Stimulated activated effector memory CD8-positive, alpha-beta T cell treated with anti-CD3 and anti-CD28 coated beads, Interleukin-12 subunit alpha, Interleukin-12 subunit beta, amount 100 ng/mL, for 72 hours (primary cell): Measurements from ENCODE around the gene PKN3.
"Not testable (repeated sequence)": the region's sequence is repeated elsewhere in the genome, so short reads cannot be mapped to it uniquely, and the experiment has no call there.

ENCODE experiments used
- ATAC-seq: fragments of 150-1000 bp; cut with Tn5 transposase; 2 replicates; pipeline ENCODE4 v1.10.0; 2021
- DNase-seq, 2 donors: peaks; one replicate each; pipeline ENCODE4 v3.0.0; 2021 to 2022; ENCODE audit warnings: low spot score in 2 of 2
- H3K27ac Mint-ChIP-seq: one replicate; pipeline ENCODE4 v1.8.0; 2022; ENCODE audit warnings: mild to moderate bottlenecking, mixed read lengths
- H3K36me3 Mint-ChIP-seq: one replicate; pipeline ENCODE4 v1.8.0; 2022; ENCODE audit warnings: mild to moderate bottlenecking, mixed read lengths
- H3K4me1 Mint-ChIP-seq: one replicate; pipeline ENCODE4 v1.8.0; 2022; ENCODE audit warnings: mixed read lengths
- H3K4me3 Mint-ChIP-seq: one replicate; pipeline ENCODE4 v1.8.0; 2022; ENCODE audit warnings: mild to moderate bottlenecking, mixed read lengths
- H3K9me3 Mint-ChIP-seq: one replicate; pipeline ENCODE4 v1.8.0; 2022; ENCODE audit warnings: mixed read lengths

Gene PKN3

GRCh38 chr9:128702445-128702948 lies at the start of gene PKN3:
Gene PKN3, plus strand, starts transcription at chr9:128702503. Its CDS starts 413 bp downstream, at chr9:128702916.
- Mint-ChIP-seq H3K4me1 (peaks cover 20% of the 10 kb centered on the region), H3K9me3 (no peaks in the 10 kb centered on the region), H3K4me3 (peak within 1 kb of the TSS; percentile 74), H3K36me3 (peaks cover 13% of the 10 kb centered on the region), H3K27ac (peak within 1 kb of the TSS; percentile 81)
- DNase-seq (peak; percentile 97 to 98), ATAC-seq (peak; percentile 91)

GRCh38 chr9:128653908-128654307 lies 48.4 kb upstream of the PKN3 start:
- no peak for DNase-seq

GRCh38 chr9:128654481-128654880 lies 47.8 kb upstream of the PKN3 start:
- ATAC-seq, result no peak
- H3K36me3 Mint-ChIP-seq, result no peaks in the 10 kb centered on the region

More at GRCh38 chr9:128653908-128654307, 48.4 kb upstream of the PKN3 start:
- H3K36me3 Mint-ChIP-seq, result no peaks in the 10 kb centered on the region
- ATAC-seq, result no peak
- no peaks in the 10 kb centered on the region for H3K9me3 Mint-ChIP-seq
- no peak overlapping the region for H3K27ac Mint-ChIP-seq
- H3K4me3 Mint-ChIP-seq, result no peak overlapping the region
- no peaks in the 10 kb centered on the region for H3K4me1 Mint-ChIP-seq

GRCh38 chr9:128656416-128657343 lies 45.6 kb upstream of the PKN3 start, which contains the start of gene DYNC2I2:
Gene DYNC2I2, minus strand, starts transcription at chr9:128656847. Its CDS starts 121 bp downstream, at chr9:128656726.
- no peaks in the 10 kb centered on the region for H3K4me1 Mint-ChIP-seq

More at GRCh38 chr9:128654481-128654880, 47.8 kb upstream of the PKN3 start:
- no peaks in the 10 kb centered on the region for H3K4me1 Mint-ChIP-seq
- H3K4me3 Mint-ChIP-seq, result no peak overlapping the region
- H3K9me3 Mint-ChIP-seq, result no peaks in the 10 kb centered on the region
- no peak overlapping the region for H3K27ac Mint-ChIP-seq
- no peak for DNase-seq

GRCh38 chr9:128657344-128657704 lies 45.0 kb upstream of the PKN3 start:
- Mint-ChIP-seq H3K36me3 (no peaks in the 10 kb centered on the region), H3K9me3 (no peaks in the 10 kb centered on the region), H3K4me3 (peak overlapping the region; percentile 78), H3K4me1 (no peaks in the 10 kb centered on the region), H3K27ac (peak overlapping the region; percentile 100)
- DNase-seq (no peak), ATAC-seq (no peak)

More at GRCh38 chr9:128656416-128657343, 45.6 kb upstream of the PKN3 start, which contains the start of gene DYNC2I2:
- Mint-ChIP-seq H3K9me3 (no peaks in the 10 kb centered on the region), H3K27ac (peak within 1 kb of the TSS; percentile 100), H3K4me3 (peak within 1 kb of the TSS; percentile 78), H3K36me3 (no peaks in the 10 kb centered on the region)
- ATAC-seq (peak; percentile 99), DNase-seq (peak; percentile 96 to 97)

DNA sequence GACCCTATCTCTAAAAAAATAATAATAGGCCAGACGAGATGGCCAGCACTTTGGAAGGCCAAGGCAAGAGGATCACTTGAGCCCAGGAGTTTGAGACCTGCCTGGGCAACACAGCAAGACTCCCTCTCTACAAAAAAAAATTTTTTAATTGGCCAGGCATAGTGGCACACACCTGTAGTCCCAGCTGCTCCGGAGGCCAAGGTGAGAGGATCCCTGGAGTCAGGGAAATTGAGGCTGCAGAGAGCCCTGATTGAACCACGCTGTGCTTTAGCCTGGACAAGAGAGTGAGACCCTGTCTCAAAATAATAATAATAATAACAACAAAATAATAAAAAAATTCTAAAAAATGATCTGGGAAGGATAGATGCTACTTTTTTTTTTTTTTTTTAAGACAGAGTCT lies 44.5 kb upstream of the PKN3 start:
- Mint-ChIP-seq H3K4me1 (no peaks in the 10 kb centered on the region), H3K27ac (peak overlapping the region; percentile 100), H3K9me3 (no peaks in the 10 kb centered on the region), H3K36me3 (no peaks in the 10 kb centered on the region), H3K4me3 (peak overlapping the region; percentile 78)
- no peak for DNase-seq
- no peak for ATAC-seq

DNA sequence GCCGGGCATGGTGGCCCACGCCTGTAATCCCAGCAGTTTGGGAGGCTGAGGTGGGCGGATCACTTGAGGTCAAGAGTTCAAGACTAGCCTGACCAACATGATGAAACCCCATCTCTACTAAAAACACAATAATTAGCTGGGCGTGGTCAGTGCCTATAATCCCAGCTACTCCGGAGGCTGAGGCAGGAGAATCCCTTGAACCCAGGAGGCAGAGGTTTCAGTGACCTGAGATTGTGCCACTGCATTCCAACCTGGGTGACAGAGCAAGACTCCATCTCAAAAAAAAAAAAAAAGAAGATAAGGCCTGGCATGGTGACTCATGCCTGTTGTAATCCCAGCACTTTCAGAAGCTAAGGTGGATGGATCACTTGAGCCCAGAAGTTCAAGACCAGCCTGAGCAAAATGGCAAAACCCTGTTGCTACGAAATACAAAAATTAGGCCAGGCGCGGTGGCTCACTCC lies 35.8 kb upstream of the PKN3 start:
- H3K4me1 Mint-ChIP-seq, H3K27ac Mint-ChIP-seq, H3K9me3 Mint-ChIP-seq, ATAC-seq, H3K4me3 Mint-ChIP-seq, H3K36me3 Mint-ChIP-seq, DNase-seq: not testable (repeated sequence)

- H3K9me3 Mint-ChIP-seq, result no peaks in the 10 kb centered on the region
- no peak overlapping the region for H3K4me3 Mint-ChIP-seq
- ATAC-seq, result no peak
- H3K27ac Mint-ChIP-seq, result no peak overlapping the region
- H3K36me3 Mint-ChIP-seq, result no peaks in the 10 kb centered on the region
- DNase-seq, result no peak
- no peaks in the 10 kb centered on the region for H3K4me1 Mint-ChIP-seq
These were observed 32.5 kb upstream of the PKN3 start for GRCh38 chr9:128669786-128670185.

- H3K4me1 Mint-ChIP-seq, result no peaks in the 10 kb centered on the region
- DNase-seq, result no peak
- peaks cover 19% of the 10 kb centered on the region for H3K36me3 Mint-ChIP-seq
- peak overlapping the region; percentile 40 for H3K27ac Mint-ChIP-seq
- no peak for ATAC-seq
- H3K9me3 Mint-ChIP-seq, result no peaks in the 10 kb centered on the region
- H3K4me3 Mint-ChIP-seq, result no peak overlapping the region
These were observed 26.9 kb upstream of the PKN3 start for GRCh38 chr9:128675382-128675781.

GRCh38 chr9:128677794-128678193 lies 24.5 kb upstream of the PKN3 start:
- Mint-ChIP-seq H3K4me1 (peaks cover 6% of the 10 kb centered on the region), H3K27ac (no peak overlapping the region), H3K4me3 (no peak overlapping the region), H3K36me3 (peaks cover 19% of the 10 kb centered on the region), H3K9me3 (no peaks in the 10 kb centered on the region)
- no peak for DNase-seq
- ATAC-seq, result no peak

DNA sequence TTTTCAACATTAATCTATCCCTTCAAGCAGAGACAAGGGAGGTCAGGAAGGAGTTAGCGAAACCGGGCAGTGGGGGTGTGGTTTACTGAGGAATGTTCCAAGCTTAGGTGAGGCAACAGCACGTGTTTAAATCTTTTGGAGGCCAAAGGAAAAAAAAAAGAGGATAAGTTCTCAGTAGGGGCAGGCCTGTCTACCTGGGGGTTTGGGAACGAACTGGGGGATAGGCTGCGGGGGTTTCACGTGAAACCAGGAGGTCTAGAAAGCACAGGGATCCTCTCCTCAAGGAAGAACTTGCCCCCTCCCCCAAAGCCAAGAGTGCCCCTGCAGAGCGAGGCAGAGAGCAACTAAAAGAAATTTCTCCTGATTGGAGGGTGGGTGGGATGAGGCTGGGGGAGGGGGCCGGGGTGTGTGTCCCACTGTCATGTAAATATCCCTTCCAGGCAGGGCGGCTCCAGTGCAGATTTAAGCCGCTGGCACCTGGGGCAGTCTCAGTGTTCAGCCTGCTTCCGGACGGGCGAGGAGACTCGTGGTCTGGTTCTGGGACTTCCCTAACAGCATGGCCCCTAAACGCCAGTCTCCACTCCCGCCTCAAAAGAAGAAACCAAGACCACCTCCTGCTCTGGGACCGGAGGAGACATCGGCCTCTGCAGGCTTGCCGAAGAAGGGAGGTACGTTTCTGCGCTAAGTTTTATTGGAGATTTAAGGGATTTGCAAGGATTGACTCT lies 18.8 kb upstream of the PKN3 start:
- peaks cover 48% of the 10 kb centered on the region for H3K4me1 Mint-ChIP-seq
- DNase-seq, result peak in 1 of 2 donors; percentile 73
- H3K36me3 Mint-ChIP-seq, result peaks cover 41% of the 10 kb centered on the region
- peak overlapping the region; percentile 97 for H3K4me3 Mint-ChIP-seq
- ATAC-seq, result peak; percentile 55
- H3K9me3 Mint-ChIP-seq, result no peaks in the 10 kb centered on the region
- peak overlapping the region; percentile 97 for H3K27ac Mint-ChIP-seq

- Mint-ChIP-seq H3K27ac (peak overlapping the region; percentile 97), H3K4me1 (peaks cover 48% of the 10 kb centered on the region), H3K9me3 (no peaks in the 10 kb centered on the region), H3K36me3 (peaks cover 39% of the 10 kb centered on the region), H3K4me3 (peak overlapping the region; percentile 97)
- no peak for DNase-seq
- no peak for ATAC-seq
These were observed 18.3 kb upstream of the PKN3 start for GRCh38 chr9:128684065-128684324.

DNA sequence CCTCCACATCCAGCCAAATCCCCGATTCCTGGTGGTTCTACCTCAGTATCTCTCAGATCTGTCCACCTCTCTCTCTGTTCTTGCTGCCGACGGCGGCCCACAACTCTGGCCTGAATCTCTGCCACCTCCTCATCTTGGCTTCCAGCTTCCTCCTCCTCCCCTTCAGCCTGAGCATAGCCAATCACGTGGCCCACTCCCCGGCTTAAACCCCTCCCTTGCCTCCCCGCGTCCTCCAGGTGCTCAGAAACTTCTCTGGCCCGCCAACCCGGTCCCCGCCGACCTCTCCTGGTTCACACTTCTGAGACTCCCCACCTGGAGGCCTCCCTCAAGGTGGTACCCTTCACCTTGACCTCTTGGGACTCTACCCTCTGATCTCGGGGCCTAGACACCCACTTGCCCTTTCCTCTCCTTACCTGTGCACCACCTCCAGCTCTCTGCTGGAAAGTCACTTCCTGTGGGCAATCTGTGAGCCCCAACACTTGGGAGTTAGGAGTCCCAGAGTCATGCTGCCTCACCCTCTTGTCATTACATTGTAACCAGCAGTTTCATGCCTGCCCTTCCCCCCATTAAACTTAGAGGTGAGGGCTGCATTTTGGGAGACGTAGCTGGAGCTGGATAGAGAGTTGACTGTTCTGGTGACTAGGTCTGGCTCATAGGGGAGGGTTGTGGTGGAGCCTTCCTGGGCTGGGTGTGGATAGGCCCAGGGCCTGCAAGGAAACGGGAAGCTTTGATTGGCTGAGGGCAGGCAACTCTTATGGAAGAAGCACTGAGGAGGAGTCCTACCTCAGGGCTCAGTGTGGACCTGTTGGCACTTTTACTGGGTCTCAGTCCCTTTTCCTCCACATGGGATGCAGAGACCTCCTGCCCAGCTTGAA lies 17.7 kb upstream of the PKN3 start:
- Mint-ChIP-seq H3K27ac (peak overlapping the region; percentile 97), H3K36me3 (peaks cover 39% of the 10 kb centered on the region), H3K9me3 (no peaks in the 10 kb centered on the region), H3K4me3 (peak overlapping the region; percentile 97), H3K4me1 (peaks cover 48% of the 10 kb centered on the region)
- peak; percentile 67 for ATAC-seq
- peak; percentile 60 to 89 for DNase-seq

GRCh38 chr9:128685636-128686489 lies 16.4 kb upstream of the PKN3 start:
- ATAC-seq, result peak; percentile 43
- peak overlapping the region; percentile 97 for H3K27ac Mint-ChIP-seq
- H3K4me3 Mint-ChIP-seq, result peak overlapping the region; percentile 97
- peaks cover 48% of the 10 kb centered on the region for H3K4me1 Mint-ChIP-seq
- no peaks in the 10 kb centered on the region for H3K9me3 Mint-ChIP-seq
- peaks cover 47% of the 10 kb centered on the region for H3K36me3 Mint-ChIP-seq
- DNase-seq, result peak in 1 of 2 donors; percentile 62
